GM10266 (cell line): Measurements from ENCODE around the gene NOP16.

Source experiments
- DNase-seq: peaks from one replicate; pipeline ENCODE4 v3.0.0; 2012; ENCODE audit errors: extremely low spot score
- TF ChIP-seq, protein P1 (sequence below): IDR thresholded peaks from 2 replicates; pipeline ENCODE4 v1.5.1; 2012; ENCODE audit warnings: mild to moderate bottlenecking, low read depth; ENCODE audit not compliant: control insufficient read depth, insufficient read depth; ENCODE audit errors: missing control alignments

The NOP16 gene

DNA sequence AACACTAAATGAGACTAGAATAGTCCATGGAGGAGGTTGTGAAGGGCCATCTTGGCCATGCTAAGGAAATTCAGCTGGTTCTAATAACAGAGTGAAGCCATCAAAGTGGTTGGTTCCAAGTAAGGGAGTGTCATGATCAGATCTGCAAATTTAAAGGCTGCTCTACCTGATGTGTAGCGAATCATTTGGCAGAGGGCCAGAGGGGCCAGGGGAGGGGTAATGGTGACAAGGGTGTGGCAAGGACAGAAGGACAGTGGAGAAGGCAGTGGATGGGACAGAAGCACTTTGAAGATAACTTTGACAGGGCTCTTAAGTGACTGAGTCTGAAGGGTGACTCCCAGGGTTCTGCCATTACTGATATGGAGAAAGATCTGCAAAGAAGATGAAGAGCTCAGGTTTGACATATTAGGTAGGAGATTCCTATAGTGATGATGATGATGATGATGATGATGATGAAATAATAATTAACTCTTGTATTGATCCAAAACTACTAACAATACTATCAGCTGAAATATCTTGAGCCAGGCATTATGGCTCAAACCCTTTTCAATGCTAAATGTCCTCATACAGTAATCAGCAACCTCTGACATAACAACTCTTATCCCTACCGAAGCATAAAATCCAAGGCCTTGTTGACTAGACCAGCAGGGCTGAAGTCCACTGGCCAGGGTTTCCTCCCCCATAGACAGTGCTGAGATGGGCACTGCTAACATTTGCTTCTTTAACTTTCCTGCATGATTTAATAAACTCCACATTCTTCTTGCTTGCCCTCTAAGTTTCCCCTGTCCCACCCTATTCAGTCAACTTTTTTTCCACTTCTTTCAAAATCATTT lies 46.9 kb downstream of the NOP16 start:
- TF ChIP-seq, protein P1, sequence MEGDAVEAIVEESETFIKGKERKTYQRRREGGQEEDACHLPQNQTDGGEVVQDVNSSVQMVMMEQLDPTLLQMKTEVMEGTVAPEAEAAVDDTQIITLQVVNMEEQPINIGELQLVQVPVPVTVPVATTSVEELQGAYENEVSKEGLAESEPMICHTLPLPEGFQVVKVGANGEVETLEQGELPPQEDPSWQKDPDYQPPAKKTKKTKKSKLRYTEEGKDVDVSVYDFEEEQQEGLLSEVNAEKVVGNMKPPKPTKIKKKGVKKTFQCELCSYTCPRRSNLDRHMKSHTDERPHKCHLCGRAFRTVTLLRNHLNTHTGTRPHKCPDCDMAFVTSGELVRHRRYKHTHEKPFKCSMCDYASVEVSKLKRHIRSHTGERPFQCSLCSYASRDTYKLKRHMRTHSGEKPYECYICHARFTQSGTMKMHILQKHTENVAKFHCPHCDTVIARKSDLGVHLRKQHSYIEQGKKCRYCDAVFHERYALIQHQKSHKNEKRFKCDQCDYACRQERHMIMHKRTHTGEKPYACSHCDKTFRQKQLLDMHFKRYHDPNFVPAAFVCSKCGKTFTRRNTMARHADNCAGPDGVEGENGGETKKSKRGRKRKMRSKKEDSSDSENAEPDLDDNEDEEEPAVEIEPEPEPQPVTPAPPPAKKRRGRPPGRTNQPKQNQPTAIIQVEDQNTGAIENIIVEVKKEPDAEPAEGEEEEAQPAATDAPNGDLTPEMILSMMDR = no peak
- DNase-seq = no peak

DNA sequence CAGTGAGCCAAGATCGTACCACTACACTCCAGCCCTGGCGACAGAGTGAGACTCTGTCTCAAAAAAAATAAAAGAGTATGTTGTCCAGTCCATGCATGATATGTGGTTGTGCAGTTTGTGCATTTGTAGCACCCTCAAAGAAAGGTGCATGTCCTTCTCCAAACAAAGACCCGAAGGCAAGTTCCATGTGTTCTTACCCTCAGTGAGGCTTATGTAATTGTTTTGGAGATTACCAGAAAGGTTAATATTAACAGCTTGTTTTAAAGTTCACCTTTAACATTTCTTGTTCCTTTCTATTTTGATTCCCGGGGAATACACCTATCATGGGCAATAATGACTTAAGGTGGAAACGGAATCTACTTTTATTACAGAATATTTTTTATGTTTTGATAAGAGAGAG lies 49.1 kb downstream of the NOP16 start:
- TF ChIP-seq, protein P1 = no peak
- no peak for DNase-seq

DNA sequence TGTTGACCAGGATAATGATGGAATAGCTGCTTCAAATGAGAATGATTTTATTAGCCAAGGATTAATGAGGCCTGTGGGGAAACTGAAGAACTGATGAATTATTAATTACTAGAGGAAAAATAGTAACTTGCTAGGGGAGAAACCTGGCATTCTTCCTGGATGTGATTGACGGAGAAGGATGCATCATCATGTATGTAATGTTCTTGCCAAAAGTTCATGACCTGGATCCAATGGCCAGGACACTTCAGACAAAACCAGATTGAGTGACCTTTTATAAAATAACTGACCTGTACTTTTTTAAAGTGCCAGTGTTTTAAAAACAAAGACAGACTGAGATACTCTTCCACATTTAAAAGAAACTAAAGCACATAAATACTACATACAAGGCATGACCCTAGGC lies 50.5 kb downstream of the NOP16 start:
- DNase-seq = no peak
- TF ChIP-seq, protein P1 = no peak

DNA sequence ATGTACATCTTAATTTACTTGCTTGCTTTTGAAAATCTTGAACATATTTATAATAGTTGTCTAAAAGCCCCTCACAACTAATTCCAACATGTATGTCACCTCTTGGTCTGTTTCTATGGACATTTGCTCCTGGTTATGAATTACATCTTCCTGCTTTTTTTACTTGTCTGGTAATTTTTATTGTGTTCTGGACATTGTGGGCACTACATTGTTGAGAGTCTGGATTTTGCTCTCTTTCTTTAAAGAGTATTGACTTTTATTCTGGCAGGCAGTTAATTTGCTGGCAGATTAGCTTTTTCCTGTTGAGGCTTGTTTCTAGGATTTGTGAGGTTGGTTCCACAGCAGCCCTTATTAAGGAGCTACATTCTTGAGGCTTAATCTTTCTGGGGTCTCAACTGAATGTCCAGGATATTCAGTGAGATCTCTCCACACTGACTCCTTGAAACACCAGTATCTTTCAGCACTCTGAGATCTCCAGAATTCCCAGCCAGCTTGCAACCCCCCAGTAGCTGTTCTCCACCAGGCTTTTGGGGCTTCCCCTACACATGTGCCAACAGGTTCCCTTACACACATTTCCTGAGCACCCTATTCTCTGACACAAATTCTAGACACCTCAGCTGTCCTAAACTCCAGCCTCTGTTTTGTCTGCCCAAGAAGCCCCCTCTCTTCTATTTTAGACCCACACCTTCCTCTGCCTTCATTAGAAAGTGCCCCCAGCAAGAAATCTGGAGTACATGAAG lies 54.2 kb downstream of the NOP16 start:
- TF ChIP-seq, protein P1 = no peak
- DNase-seq = no peak
